ENCODE results near the gene POLR3B. TPM values are rescaled to one million over a fixed set of nuclear protein-coding genes. Genes with fewer than 3 reads are reported as not detected.
"Not testable (repeated sequence)": the region's sequence is repeated elsewhere in the genome, so short reads cannot be mapped to it uniquely, and the experiment has no call there.

POLR3B gene
- total and polyA plus RNA-seq, 9 of the 15 experiments (the other 6 are each of a cell fraction or from before 2014, with no cell fraction given) = 7.6 to 17.9 (median 14.4) TPM

- no peak for TF ChIP-seq BRD4 (IDR thresholded peaks at IDR 0.05)
- TF ChIP-seq POLR2G (IDR thresholded peaks at IDR 0.05; ENCODE audit: low read depth, low read length) = no peak
These were observed 46.4 kb upstream of the POLR3B start (continued) for GRCh38 chr12:106311139-106311538.

- FAIRE-seq; DNase-seq (ENCODE audit: extremely low read depth in 1 of 4, low spot score in 3 of 4); H3K4me2 ChIP-seq (ENCODE audit: insufficient read depth, low read length); H3K79me2 ChIP-seq (ENCODE audit: control insufficient read depth, insufficient read depth, low read length); BruUV-seq (replicated peaks); POLR2A ChIA-PET; H3K4me1 ChIP-seq (replicated peaks in 1 of 2; ENCODE audit: control insufficient read depth in 2 of 2, insufficient read depth in 2 of 2, low read length in 2 of 2); H3K9ac ChIP-seq (ENCODE audit: insufficient read depth in 1 of 2, low read depth in 2 of 2, low read length in 2 of 2); ATAC-seq; H3K4me3 ChIP-seq; H3K9me3 ChIP-seq (replicated peaks; ENCODE audit: control insufficient read depth, insufficient read depth, low read depth, low read length); CTCF ChIA-PET (ENCODE audit: low intra/inter-chr PET ratio); H3K9me1 ChIP-seq (ENCODE audit: control insufficient read depth, insufficient read depth, low read length); H2AFZ ChIP-seq (ENCODE audit: low read depth, low read length); H3K27ac ChIP-seq (ENCODE audit: extremely low read depth, low read depth, low read length); H3K36me3 ChIP-seq (ENCODE audit: control insufficient read depth, insufficient read depth, low read length); H4K20me1 ChIP-seq (replicated peaks; ENCODE audit: control insufficient read depth, insufficient read depth, low read length); in situ Hi-C loops (cut with MboI); intact Hi-C loops (cut with micrococcal nuclease): not testable (repeated sequence)
- H3K27me3 ChIP-seq (ENCODE audit: control insufficient read depth in 2 of 2, insufficient read depth in 2 of 2, low read length in 2 of 2) = peaks cover 12% of the 10 kb centered on the region in 2 experiments; a peak in 3 of 5 replicates
- 23% methylated on average over 2 of the region's 4 CpGs for WGBS (ENCODE audit: insufficient coverage, low coverage, missing lambda C conversion rate)
These were observed 44.1 kb upstream of the POLR3B start for GRCh38 chr12:106313413-106313812.

GRCh38 chr12:106315523-106315922, 42.0 kb upstream of the POLR3B start:
- POLR2A ChIA-PET = interaction anchor here (0.6 to 1.3 kb wide), 3 partner anchors 14 to 96 kb away, joined by 3 to 5 read pairs (median 3); no protein-coding TSS in a partner anchor
- peak; percentile 13 for TF ChIP-seq CTCFL (IDR thresholded peaks at IDR 0.05; ENCODE audit: borderline replicate concordance, insufficient read depth, low read depth, low read length, poor library complexity, severe bottlenecking)
- no peak for TF ChIP-seq ZNF57 (CRISPR knock-in tag; IDR thresholded peaks at IDR 0.05)
- 0 out of 2 replicates have a peak, but pooled peaks have one; percentile 25 for TF ChIP-seq NR2C1 (IDR thresholded peaks at IDR 0.05)
- peak; percentile 35; the same call in 1 of the 2 replicates for TF ChIP-seq NR2C1 (tag; IDR thresholded peaks at IDR 0.05)
- no peak for TF ChIP-seq NR0B1 (IDR thresholded peaks at IDR 0.05; ENCODE audit: partially characterized antibody)
- TF ChIP-seq ZNF232 (CRISPR knock-in tag; IDR thresholded peaks at IDR 0.05) = no peak
- intact Hi-C loops (cut with micrococcal nuclease) = no loop called here
- Histone ChIP-seq H3K4me1 (replicated peaks in 1 of 2; ENCODE audit: control insufficient read depth in 2 of 2, insufficient read depth in 2 of 2, low read length in 2 of 2) (0 out of 5 replicates have a peak, but pooled peaks cover 0 to 6% of the 10 kb centered on the region in 2 experiments), H3K4me2 (ENCODE audit: insufficient read depth, low read length) (no peak overlapping the region), H3K9me1 (ENCODE audit: control insufficient read depth, insufficient read depth, low read length) (no peaks in the 10 kb centered on the region), H2AFZ (ENCODE audit: low read depth, low read length) (no peak overlapping the region), H3K9me3 (replicated peaks; ENCODE audit: control insufficient read depth, insufficient read depth, low read depth, low read length) (no peaks in the 10 kb centered on the region), H4K20me1 (replicated peaks; ENCODE audit: control insufficient read depth, insufficient read depth, low read length) (no peaks in the 10 kb centered on the region), H3K79me2 (ENCODE audit: control insufficient read depth, insufficient read depth, low read length) (no peaks in the 10 kb centered on the region), H3K4me3 (no peak overlapping the region), H3K9ac (ENCODE audit: insufficient read depth in 1 of 2, low read depth in 2 of 2, low read length in 2 of 2) (no peak overlapping the region), H3K27ac (ENCODE audit: extremely low read depth, low read depth, low read length) (no peak overlapping the region), H3K27me3 (ENCODE audit: control insufficient read depth in 2 of 2, insufficient read depth in 2 of 2, low read length in 2 of 2) (peaks cover 6 to 10% of the 10 kb centered on the region in 2 experiments; a peak in 3 of 5 replicates), H3K36me3 (ENCODE audit: control insufficient read depth, insufficient read depth, low read length) (no peaks in the 10 kb centered on the region)
- DNase-seq (ENCODE audit: extremely low read depth in 1 of 4, low spot score in 3 of 4) (no peak), ATAC-seq (peak; percentile 65), FAIRE-seq (peak; percentile 70)
- CTCF ChIA-PET (ENCODE audit: low intra/inter-chr PET ratio) = no interaction called here
- in situ Hi-C loops (cut with MboI) = no loop called here
- no TSS peak for BruUV-seq (replicated peaks)
- 36% methylated on average over 4 of the region's 4 CpGs for WGBS (ENCODE audit: insufficient coverage, low coverage, missing lambda C conversion rate)

All from K562 (cell line).